HL-60 (cell line): ENCODE data around the gene LHFPL6.

Source experiments
- DNase-seq, 2 experiments: peaks; one replicate each; pipeline ENCODE4 v3.0.0-alpha.2; 2010 to 2020; ENCODE audit warnings: low read depth in 1 of 2, low spot score in 1 of 2
- H3K27ac ChIP-seq: fragments of 250-450 bp; sonication (Bioruptor Pico); replicated peaks from 2 replicates; pipeline ENCODE4 v1.5.1; 2020; ENCODE audit warnings: mild to moderate bottlenecking, moderate library complexity
- H3K27me3 ChIP-seq: fragments of 250-450 bp; sonication (Bioruptor Pico); 2 replicates; pipeline ENCODE4 v1.5.1; 2021; ENCODE audit warnings: mild to moderate bottlenecking, moderate library complexity; ENCODE audit not compliant: insufficient read depth, poor library complexity, severe bottlenecking
- H3K4me3 ChIP-seq: replicated peaks from 2 replicates; pipeline ENCODE4 v1.5.1; 2011; ENCODE audit warnings: mild to moderate bottlenecking, control low read depth, low read length; ENCODE audit not compliant: insufficient read depth
- CTCF ChIP-seq: IDR thresholded peaks from one replicate; pipeline ENCODE4 v1.5.1; 2011; ENCODE audit warnings: low read length, control low read depth, inconsistent platforms; ENCODE audit not compliant: insufficient read depth
- GABPA ChIP-seq: IDR thresholded peaks from 2 replicates; pipeline ENCODE4 v1.6.1; 2012; ENCODE audit warnings: low read depth
- POLR2AphosphoS5 ChIP-seq: IDR thresholded peaks from 2 replicates; pipeline ENCODE4 v1.6.1; 2012; ENCODE audit warnings: low read depth
- SPI1 ChIP-seq: IDR thresholded peaks from 2 replicates; pipeline ENCODE4 v1.6.1; 2012; ENCODE audit warnings: low read depth, mild to moderate bottlenecking, borderline replicate concordance
- TF ChIP-seq, protein P1 (sequence below): IDR thresholded peaks from 2 replicates; pipeline ENCODE4 v1.6.1; 2012; ENCODE audit warnings: low read depth; ENCODE audit not compliant: insufficient replicate concordance

The LHFPL6 gene

DNA sequence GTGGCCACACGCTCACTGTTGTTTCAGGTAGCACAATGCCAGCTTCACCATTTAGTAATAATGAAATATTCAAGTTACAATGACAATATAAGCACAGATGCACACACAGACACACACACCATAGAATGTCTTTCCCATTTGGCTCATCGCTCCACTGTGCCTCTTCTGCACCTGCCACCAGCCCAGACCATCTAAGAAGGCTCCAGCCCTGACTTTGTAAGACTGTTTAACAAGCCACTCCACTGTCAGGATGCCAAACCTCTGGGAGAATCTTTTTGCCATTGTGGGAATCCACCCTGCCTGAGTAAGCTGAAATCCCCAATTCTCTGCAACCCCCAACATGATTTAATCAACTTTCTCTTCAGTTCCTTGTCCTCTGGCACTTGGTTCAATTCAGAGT is 60.6 kb downstream of the LHFPL6 start:
- peaks cover 3% of the 10 kb centered on the region for H3K27me3 ChIP-seq
- TF ChIP-seq POLR2AphosphoS5 (no peak), GABPA (no peak), SPI1 (no peak), CTCF (no peak)
- TF ChIP-seq, protein P1, sequence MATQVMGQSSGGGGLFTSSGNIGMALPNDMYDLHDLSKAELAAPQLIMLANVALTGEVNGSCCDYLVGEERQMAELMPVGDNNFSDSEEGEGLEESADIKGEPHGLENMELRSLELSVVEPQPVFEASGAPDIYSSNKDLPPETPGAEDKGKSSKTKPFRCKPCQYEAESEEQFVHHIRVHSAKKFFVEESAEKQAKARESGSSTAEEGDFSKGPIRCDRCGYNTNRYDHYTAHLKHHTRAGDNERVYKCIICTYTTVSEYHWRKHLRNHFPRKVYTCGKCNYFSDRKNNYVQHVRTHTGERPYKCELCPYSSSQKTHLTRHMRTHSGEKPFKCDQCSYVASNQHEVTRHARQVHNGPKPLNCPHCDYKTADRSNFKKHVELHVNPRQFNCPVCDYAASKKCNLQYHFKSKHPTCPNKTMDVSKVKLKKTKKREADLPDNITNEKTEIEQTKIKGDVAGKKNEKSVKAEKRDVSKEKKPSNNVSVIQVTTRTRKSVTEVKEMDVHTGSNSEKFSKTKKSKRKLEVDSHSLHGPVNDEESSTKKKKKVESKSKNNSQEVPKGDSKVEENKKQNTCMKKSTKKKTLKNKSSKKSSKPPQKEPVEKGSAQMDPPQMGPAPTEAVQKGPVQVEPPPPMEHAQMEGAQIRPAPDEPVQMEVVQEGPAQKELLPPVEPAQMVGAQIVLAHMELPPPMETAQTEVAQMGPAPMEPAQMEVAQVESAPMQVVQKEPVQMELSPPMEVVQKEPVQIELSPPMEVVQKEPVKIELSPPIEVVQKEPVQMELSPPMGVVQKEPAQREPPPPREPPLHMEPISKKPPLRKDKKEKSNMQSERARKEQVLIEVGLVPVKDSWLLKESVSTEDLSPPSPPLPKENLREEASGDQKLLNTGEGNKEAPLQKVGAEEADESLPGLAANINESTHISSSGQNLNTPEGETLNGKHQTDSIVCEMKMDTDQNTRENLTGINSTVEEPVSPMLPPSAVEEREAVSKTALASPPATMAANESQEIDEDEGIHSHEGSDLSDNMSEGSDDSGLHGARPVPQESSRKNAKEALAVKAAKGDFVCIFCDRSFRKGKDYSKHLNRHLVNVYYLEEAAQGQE: no peak
- DNase-seq: no peak

DNA sequence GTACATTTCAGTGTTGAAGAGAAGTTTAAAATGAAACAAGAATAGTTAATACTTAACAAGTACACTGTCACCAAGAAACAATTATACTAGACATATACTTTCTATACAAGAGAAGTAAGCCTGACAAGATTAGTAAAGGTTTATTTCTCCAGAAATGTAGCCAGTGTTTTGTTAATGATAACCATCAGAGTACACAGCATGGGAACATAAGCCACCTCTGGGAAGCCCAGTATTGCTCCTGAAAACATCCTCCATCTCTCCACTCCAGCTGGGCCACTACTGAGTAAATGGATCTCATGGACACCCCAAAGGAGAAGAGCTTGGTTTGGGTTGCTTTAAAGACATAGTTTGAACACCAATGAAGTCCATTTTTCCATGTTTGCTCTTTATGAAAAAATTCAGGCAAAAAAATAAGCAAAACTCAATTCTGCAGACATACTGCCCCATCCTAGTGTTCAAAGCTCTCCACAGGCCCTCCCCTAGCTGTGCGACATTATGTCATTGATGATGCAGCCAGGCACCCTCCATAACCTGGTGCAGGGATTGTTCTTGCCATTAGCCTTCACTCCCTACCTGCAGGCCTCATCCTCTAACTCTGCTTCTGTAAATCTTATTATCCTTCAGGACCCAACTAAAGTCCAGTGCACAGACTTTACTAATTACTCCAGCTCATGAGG is 61.9 kb downstream of the LHFPL6 start:
- peaks cover 3% of the 10 kb centered on the region for H3K27me3 ChIP-seq
- TF ChIP-seq GABPA: no peak
- TF ChIP-seq, protein P1: no peak
- no peak for TF ChIP-seq SPI1
- no peak for TF ChIP-seq CTCF
- no peak for TF ChIP-seq POLR2AphosphoS5
- DNase-seq: no peak
- no peak overlapping the region for H3K27ac ChIP-seq
- H3K4me3 ChIP-seq: no peak overlapping the region

More for the DNA sequence above, 60.6 kb downstream of the LHFPL6 start:
- Histone ChIP-seq H3K4me3 (no peak overlapping the region), H3K27ac (no peak overlapping the region)

DNA sequence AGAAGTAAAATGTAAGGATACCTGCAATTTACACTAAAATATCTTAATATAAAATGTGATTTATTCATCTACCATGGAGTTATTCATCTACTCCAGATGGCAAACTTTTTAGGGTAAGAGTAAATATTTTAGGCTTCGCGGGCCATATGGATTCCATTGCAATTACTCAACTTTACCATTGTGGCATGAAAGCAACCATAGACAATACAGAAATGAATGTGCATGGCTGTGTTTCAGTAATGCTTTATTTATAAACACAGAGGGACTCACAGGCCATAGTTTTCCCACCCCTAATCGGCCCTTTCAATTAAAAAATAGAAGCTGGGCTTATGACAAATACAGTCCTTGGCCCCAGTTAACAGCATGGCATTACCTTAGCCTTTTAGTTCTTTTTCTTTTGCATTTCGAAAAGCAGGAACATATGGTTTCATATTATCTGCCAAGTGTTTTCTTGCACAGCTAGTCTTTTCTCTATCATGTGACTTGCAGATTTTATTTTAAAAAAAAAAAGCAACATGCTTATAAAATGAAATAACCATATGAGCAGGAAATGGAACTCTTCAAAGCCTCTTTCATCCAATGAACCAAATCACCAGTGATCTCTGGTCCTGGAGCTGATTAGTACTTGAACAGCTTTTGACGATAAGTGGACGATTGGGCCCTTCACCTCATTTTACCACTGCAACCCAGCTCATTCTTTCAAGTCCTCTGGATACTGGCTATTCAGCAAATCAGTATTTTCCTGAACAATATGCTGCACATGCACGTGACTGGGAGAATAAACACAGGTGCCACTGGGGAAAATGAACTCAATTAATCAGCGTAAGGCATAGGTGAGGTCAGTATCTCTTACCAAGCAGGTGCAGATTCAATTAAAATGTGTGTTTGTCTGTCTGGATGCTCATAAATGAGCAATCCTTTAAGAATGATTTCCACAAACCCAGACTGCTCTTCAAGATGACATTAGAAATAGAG is 63.9 kb downstream of the LHFPL6 start:
- TF ChIP-seq SPI1 (no peak), POLR2AphosphoS5 (no peak), GABPA (no peak), CTCF (no peak)
- TF ChIP-seq, protein P1: no peak
- no peaks in the 10 kb centered on the region for H3K27me3 ChIP-seq
- DNase-seq: no peak
- H3K4me3 ChIP-seq: no peak overlapping the region
- H3K27ac ChIP-seq: no peak overlapping the region
